ENCODE data around the gene NSUN6.
A peak's percentile ranks its signal among the peaks of the same experiment; 100 is the strongest.

Gene NSUN6

GRCh38 chr10:18497806-18498369 lies 153.5 kb downstream of the NSUN6 start:
- DNase-seq: peak; percentile 2 to 57

All from NCI-H526 (cell line).